Activated effector memory CD4-positive, alpha-beta T cell treated with Interleukin-2 at 50 U/mL for 16 hours (primary cell): ENCODE results near the gene CSF3.

Experiments
- DNase-seq: peaks from one replicate; pipeline ENCODE4 v3.0.0-alpha.2; 2020

The CSF3 gene

GRCh38 chr17:40063187-40063771 is 48.0 kb downstream of the CSF3 start:
- no peak for DNase-seq

- DNase-seq: no peak
Measured at GRCh38 chr17:40063901-40064531, 48.8 kb downstream of the CSF3 start.

GRCh38 chr17:40064971-40065768 is 49.9 kb downstream of the CSF3 start:
- no peak for DNase-seq

- no peak for DNase-seq
Measured at GRCh38 chr17:40065769-40066510, 50.7 kb downstream of the CSF3 start.
